ENCODE results near the gene CLEC18B. TPM values are rescaled to one million over a fixed set of nuclear protein-coding genes. Genes with fewer than 3 reads are reported as not detected.
A peak's percentile ranks its signal among the peaks of the same experiment; 100 is the strongest.
"Not testable (repeated sequence)": the region's sequence is repeated elsewhere in the genome, so short reads cannot be mapped to it uniquely, and the experiment has no call there.

The CLEC18B gene
- total and polyA plus RNA-seq, 4 donors, result 0.65 to 1.9 (median 0.77) TPM; not detected in 1

GRCh38 chr16:74372369-74372768 is 48.9 kb downstream of the CLEC18B start:
- no peak overlapping the region for H3K4me3 ChIP-seq
- H3K4me1 ChIP-seq (ENCODE audit: control insufficient read depth in 5 of 5, insufficient read depth in 5 of 5, low read length in 5 of 5), result peaks cover 0 to 1% (median 0%) of the 10 kb centered on the region in 5 donors
- H3K9me3 ChIP-seq (ENCODE audit: control insufficient read depth in 4 of 4, insufficient read depth in 3 of 4, low read length in 3 of 4), result no peaks in the 10 kb centered on the region
- no peaks in the 10 kb centered on the region for H3K27me3 ChIP-seq (ENCODE audit: control insufficient read depth in 3 of 3, insufficient read depth in 3 of 3, low read length in 2 of 3)
- H3K9ac ChIP-seq (ENCODE audit: insufficient read depth in 1 of 2, low read length in 2 of 2), result no peak overlapping the region
- WGBS, 2 donors, result 77 to 82% methylated on average over 5 of the region's 5 CpGs
- DNase-seq (no peak), ATAC-seq (ENCODE audit: insufficient read depth, low FRiP score) (no peak)
- no peaks in the 10 kb centered on the region for H3K36me3 ChIP-seq (ENCODE audit: control insufficient read depth in 4 of 4, insufficient read depth in 4 of 4, low read length in 4 of 4)
- no peak overlapping the region for H3K27ac ChIP-seq (ENCODE audit: low read depth in 1 of 2, low read length in 1 of 2)
- TF ChIP-seq, protein P1, sequence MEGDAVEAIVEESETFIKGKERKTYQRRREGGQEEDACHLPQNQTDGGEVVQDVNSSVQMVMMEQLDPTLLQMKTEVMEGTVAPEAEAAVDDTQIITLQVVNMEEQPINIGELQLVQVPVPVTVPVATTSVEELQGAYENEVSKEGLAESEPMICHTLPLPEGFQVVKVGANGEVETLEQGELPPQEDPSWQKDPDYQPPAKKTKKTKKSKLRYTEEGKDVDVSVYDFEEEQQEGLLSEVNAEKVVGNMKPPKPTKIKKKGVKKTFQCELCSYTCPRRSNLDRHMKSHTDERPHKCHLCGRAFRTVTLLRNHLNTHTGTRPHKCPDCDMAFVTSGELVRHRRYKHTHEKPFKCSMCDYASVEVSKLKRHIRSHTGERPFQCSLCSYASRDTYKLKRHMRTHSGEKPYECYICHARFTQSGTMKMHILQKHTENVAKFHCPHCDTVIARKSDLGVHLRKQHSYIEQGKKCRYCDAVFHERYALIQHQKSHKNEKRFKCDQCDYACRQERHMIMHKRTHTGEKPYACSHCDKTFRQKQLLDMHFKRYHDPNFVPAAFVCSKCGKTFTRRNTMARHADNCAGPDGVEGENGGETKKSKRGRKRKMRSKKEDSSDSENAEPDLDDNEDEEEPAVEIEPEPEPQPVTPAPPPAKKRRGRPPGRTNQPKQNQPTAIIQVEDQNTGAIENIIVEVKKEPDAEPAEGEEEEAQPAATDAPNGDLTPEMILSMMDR (IDR thresholded peaks at IDR 0.05; ENCODE audit: control extremely low read depth, extremely low read depth), result no peak

- WGBS, 2 donors, result 86 to 90% methylated on average over 20 of the region's 20 CpGs
- H3K4me3 ChIP-seq; H3K27me3 ChIP-seq (ENCODE audit: control insufficient read depth in 3 of 3, insufficient read depth in 3 of 3, low read length in 2 of 3); H3K36me3 ChIP-seq (ENCODE audit: control insufficient read depth in 4 of 4, insufficient read depth in 4 of 4, low read length in 4 of 4); H3K9me3 ChIP-seq (ENCODE audit: control insufficient read depth in 4 of 4, insufficient read depth in 3 of 4, low read length in 3 of 4); H3K9ac ChIP-seq (ENCODE audit: insufficient read depth in 1 of 2, low read length in 2 of 2); DNase-seq; ATAC-seq (ENCODE audit: insufficient read depth, low FRiP score); H3K4me1 ChIP-seq (ENCODE audit: control insufficient read depth in 5 of 5, insufficient read depth in 5 of 5, low read length in 5 of 5); H3K27ac ChIP-seq (ENCODE audit: low read depth in 1 of 2, low read length in 1 of 2): not testable (repeated sequence)
These were observed 50.7 kb downstream of the CLEC18B start for GRCh38 chr16:74370338-74371135.

GRCh38 chr16:74368002-74368911 is 53.0 kb downstream of the CLEC18B start:
- not testable (repeated sequence) for H3K4me1 ChIP-seq (ENCODE audit: control insufficient read depth in 5 of 5, insufficient read depth in 5 of 5, low read length in 5 of 5); H3K27me3 ChIP-seq (ENCODE audit: control insufficient read depth in 3 of 3, insufficient read depth in 3 of 3, low read length in 2 of 3); H3K36me3 ChIP-seq (ENCODE audit: control insufficient read depth in 4 of 4, insufficient read depth in 4 of 4, low read length in 4 of 4); H3K9me3 ChIP-seq (ENCODE audit: control insufficient read depth in 4 of 4, insufficient read depth in 3 of 4, low read length in 3 of 4)
- WGBS, 2 donors, result 0 to 1% methylated on average over 59 to 69 of the region's 81 CpGs
- peak overlapping the region; percentile 75 to 93 for H3K27ac ChIP-seq (ENCODE audit: low read depth in 1 of 2, low read length in 1 of 2)
- H3K9ac ChIP-seq (ENCODE audit: insufficient read depth in 1 of 2, low read length in 2 of 2), result peak overlapping the region; percentile 68 to 88
- H3K4me3 ChIP-seq, result peak overlapping the region; percentile 83
- ATAC-seq (ENCODE audit: insufficient read depth, low FRiP score) (peak; percentile 98), DNase-seq (peak; percentile 88 to 98 (median 95))

DNA sequence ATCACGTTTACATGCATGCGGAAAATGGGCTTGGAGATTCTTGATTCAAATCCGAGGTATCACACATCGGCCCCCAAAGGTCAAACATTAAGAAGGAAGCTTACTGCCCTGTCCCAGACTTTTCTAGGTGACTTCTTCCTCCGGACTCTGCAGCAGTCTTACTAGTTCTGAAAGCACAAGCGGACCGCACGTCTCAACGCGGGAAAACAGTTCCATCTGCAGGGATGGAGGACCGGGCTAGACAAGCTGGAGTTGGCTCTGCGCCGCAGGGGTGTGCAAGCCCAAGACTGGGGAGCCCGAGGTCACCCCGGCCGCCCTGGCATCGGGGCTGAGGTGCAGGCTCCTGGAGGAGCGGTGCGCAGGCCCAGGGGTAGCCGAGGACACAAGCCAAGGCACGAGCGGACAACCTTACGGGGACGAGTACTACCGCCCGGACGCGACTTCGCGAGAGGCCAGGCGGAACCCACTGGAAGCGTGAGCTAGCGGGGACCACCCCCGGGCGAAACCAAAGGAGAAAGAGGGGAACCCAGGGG is 53.7 kb downstream of the CLEC18B start:
- peak; percentile 24 for ATAC-seq (ENCODE audit: insufficient read depth, low FRiP score)
- Histone ChIP-seq H3K27ac (ENCODE audit: low read depth in 1 of 2, low read length in 1 of 2) (peak overlapping the region; percentile 72 to 75), H3K4me3 (peak overlapping the region; percentile 83), H3K9ac (ENCODE audit: insufficient read depth in 1 of 2, low read length in 2 of 2) (peak overlapping the region; percentile 63 to 71)
- DNase-seq, result peak; percentile 22 to 41 (median 23)
- H3K9me3 ChIP-seq (ENCODE audit: control insufficient read depth in 4 of 4, insufficient read depth in 3 of 4, low read length in 3 of 4); H3K27me3 ChIP-seq (ENCODE audit: control insufficient read depth in 3 of 3, insufficient read depth in 3 of 3, low read length in 2 of 3); H3K36me3 ChIP-seq (ENCODE audit: control insufficient read depth in 4 of 4, insufficient read depth in 4 of 4, low read length in 4 of 4); H3K4me1 ChIP-seq (ENCODE audit: control insufficient read depth in 5 of 5, insufficient read depth in 5 of 5, low read length in 5 of 5): not testable (repeated sequence)
- WGBS, 2 donors, result 0 to 1% methylated on average over 28 to 35 of the region's 35 CpGs

DNA sequence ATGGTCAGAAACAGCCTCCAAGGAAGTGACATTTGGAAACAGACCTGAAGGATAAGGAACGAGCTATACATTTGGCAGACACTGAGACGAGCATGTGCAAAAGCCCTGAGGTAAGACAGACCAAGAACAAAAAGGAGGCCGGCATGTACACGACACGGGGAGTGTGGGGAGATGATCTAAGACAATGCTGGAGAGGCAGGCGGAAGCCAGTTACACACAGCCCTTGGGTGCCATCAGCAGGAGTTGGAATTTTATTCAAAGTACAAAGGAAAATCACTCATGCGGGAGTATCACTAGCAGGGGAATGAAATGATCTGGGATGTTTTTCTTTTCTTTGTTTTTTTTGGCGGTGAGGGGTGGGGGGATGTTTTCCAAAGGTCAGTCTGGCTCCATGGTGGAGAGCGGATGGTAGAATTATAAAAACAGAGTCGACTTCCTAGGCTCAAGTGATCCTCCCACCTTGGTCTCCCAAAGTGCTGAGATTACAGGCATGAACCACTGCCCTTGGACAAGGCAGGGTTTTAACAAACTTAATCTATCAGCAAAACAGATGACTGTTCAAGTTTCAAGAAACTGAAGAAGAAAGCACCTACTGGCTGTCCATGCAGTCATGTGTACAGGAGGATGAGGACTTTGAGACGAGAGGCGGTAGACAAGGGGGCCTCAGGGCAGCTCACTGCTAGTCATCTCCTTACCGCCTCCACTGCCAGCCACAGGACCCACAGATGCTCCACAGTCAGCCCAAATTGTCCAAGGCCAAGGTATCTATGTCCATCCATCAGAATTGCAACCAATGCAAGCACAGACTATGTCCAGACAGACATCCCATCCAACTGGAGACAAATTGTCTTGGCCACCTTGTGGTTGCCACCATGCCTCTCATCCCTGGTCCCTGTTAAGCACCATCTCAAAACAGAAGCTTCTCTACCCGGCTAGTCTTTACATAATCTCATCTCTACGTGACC is 59.4 kb downstream of the CLEC18B start:
- not testable (repeated sequence) for ATAC-seq (ENCODE audit: insufficient read depth, low FRiP score); H3K4me3 ChIP-seq; H3K4me1 ChIP-seq (ENCODE audit: control insufficient read depth in 5 of 5, insufficient read depth in 5 of 5, low read length in 5 of 5); H3K9ac ChIP-seq (ENCODE audit: insufficient read depth in 1 of 2, low read length in 2 of 2); H3K27me3 ChIP-seq (ENCODE audit: control insufficient read depth in 3 of 3, insufficient read depth in 3 of 3, low read length in 2 of 3); DNase-seq; H3K27ac ChIP-seq (ENCODE audit: low read depth in 1 of 2, low read length in 1 of 2); H3K9me3 ChIP-seq (ENCODE audit: control insufficient read depth in 4 of 4, insufficient read depth in 3 of 4, low read length in 3 of 4)
- WGBS, 2 donors, result 87 to 95% methylated on average over 9 to 10 of the region's 15 CpGs
- peaks cover 0 to 15% (median 7%) of the 10 kb centered on the region in 4 donors for H3K36me3 ChIP-seq (ENCODE audit: control insufficient read depth in 4 of 4, insufficient read depth in 4 of 4, low read length in 4 of 4)

Data from lung (tissue), 12 donors.